Measurements from ENCODE around the gene MTHFS.
"Not testable (repeated sequence)": the region's sequence is repeated elsewhere in the genome, so short reads cannot be mapped to it uniquely, and the experiment has no call there.

Gene MTHFS

DNA sequence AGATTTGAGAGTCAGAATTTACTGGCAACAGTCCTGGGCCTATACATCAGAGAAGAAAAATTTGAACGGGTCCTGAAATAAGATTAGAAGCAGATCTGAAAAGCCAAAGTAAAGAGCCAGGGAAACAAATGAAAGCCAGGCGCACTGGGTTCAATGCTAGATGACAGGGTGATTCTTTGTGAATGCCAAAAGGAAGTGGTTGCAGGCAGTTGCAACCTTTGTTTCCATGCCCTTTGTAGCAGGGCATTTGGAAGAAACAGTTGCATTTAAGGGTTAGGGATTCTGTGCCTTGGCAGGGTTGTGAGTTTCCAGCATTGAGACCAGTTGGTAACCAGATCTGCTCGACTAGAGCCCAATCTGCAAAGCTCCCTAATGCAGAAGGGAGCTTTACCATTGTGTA, 36.4 kb upstream of the MTHFS start:
- no peaks in the 10 kb centered on the region for H3K27me3 ChIP-seq (ENCODE audit: insufficient read depth, poor library complexity, severe bottlenecking)
- no peak for TF ChIP-seq GABPA (IDR thresholded peaks at IDR 0.05; ENCODE audit: low read depth)
- no peak for TF ChIP-seq POLR2AphosphoS5 (IDR thresholded peaks at IDR 0.05; ENCODE audit: low read depth)
- no peak for TF ChIP-seq REST (IDR thresholded peaks at IDR 0.05; ENCODE audit: insufficient replicate concordance, low read depth)
- TF ChIP-seq CTCF (IDR thresholded peaks at IDR 0.05; ENCODE audit: insufficient read depth, low read length): no peak
- TF ChIP-seq SPI1 (IDR thresholded peaks at IDR 0.05; ENCODE audit: borderline replicate concordance, low read depth): no peak
- DNase-seq (ENCODE audit: low read depth in 1 of 2, low spot score in 1 of 2): no peak
- no peak overlapping the region for H3K4me3 ChIP-seq (replicated peaks; ENCODE audit: insufficient read depth, low read length)
- peak overlapping the region; percentile 15; the same call in 1 of the 2 replicates for H3K27ac ChIP-seq (replicated peaks)

DNA sequence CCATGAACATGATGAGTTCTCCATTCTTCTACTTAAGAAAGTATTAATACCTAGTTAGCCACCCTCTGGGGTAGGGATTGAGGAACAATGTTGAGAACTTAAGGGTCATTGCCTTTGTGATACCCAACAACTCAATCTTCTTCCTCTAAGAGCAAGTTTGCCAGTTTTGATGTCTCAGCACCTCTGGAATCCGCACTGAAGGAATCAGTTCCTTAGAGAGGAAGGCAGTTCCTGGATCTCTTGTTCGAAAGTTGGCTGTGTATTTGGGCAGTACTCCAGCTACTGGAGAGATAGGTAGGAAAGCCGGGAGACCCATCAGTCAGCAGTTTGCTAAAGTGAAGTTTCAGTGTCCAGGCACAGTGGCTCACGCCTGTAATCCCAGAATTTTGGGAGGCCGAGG, 35.6 kb upstream of the MTHFS start:
- TF ChIP-seq SPI1 (IDR thresholded peaks at IDR 0.05; ENCODE audit: borderline replicate concordance, low read depth): no peak
- no peak for TF ChIP-seq GABPA (IDR thresholded peaks at IDR 0.05; ENCODE audit: low read depth)
- no peak for TF ChIP-seq POLR2AphosphoS5 (IDR thresholded peaks at IDR 0.05; ENCODE audit: low read depth)
- TF ChIP-seq REST (IDR thresholded peaks at IDR 0.05; ENCODE audit: insufficient replicate concordance, low read depth): no peak
- TF ChIP-seq CTCF (IDR thresholded peaks at IDR 0.05; ENCODE audit: insufficient read depth, low read length): no peak
- H3K27me3 ChIP-seq (ENCODE audit: insufficient read depth, poor library complexity, severe bottlenecking): no peaks in the 10 kb centered on the region
- DNase-seq (ENCODE audit: low read depth in 1 of 2, low spot score in 1 of 2): no peak
- H3K4me3 ChIP-seq (replicated peaks; ENCODE audit: insufficient read depth, low read length): no peak overlapping the region
- H3K27ac ChIP-seq (replicated peaks): no peak overlapping the region

DNA sequence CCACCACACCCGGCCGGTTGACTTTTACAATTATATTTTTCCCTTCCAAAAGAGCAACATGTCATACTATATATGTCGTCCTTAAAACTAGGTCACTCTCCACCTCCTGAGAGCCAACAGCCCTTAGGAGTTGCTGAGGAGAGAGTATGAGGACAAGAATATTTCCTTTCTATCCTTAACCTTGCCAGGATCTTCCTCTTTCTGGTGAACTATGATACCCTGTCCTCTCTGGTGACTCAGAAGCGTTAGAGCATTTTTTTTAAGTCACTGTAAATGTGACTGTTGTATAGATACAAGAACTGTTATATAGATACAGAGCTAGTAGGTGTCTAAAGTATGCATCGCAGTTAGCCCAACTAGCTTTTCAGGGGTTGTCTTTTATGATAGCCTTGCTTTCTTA, 33.7 kb upstream of the MTHFS start:
- DNase-seq (ENCODE audit: low read depth in 1 of 2, low spot score in 1 of 2): no peak
- no peak overlapping the region for H3K27ac ChIP-seq (replicated peaks)
- no peak for TF ChIP-seq GABPA (IDR thresholded peaks at IDR 0.05; ENCODE audit: low read depth)
- no peak overlapping the region for H3K4me3 ChIP-seq (replicated peaks; ENCODE audit: insufficient read depth, low read length)
- no peaks in the 10 kb centered on the region for H3K27me3 ChIP-seq (ENCODE audit: insufficient read depth, poor library complexity, severe bottlenecking)

DNA sequence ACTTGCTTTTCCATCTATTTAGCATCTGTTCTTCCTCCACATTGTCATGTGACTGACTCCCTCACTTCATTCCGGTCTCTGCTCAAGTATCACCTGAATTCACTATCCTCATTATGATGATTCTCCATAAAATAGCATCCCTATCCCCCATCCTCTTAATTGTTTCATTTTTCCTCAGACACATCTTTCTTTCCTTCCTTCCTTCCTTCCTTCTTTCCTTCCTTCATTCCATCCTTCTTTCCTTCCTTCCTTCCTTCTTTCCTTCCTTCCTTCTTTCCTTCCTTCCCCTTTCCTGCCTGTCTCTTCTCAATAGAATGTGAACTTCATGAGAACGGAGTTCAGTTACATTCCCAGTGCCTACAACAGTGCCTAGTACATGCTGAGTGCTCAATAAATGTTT, 32.6 kb upstream of the MTHFS start:
- no peak for TF ChIP-seq SPI1 (IDR thresholded peaks at IDR 0.05; ENCODE audit: borderline replicate concordance, low read depth)
- no peak for TF ChIP-seq CTCF (IDR thresholded peaks at IDR 0.05; ENCODE audit: insufficient read depth, low read length)
- TF ChIP-seq REST (IDR thresholded peaks at IDR 0.05; ENCODE audit: insufficient replicate concordance, low read depth): no peak
- no peak for TF ChIP-seq GABPA (IDR thresholded peaks at IDR 0.05; ENCODE audit: low read depth)
- no peak for TF ChIP-seq POLR2AphosphoS5 (IDR thresholded peaks at IDR 0.05; ENCODE audit: low read depth)
- no peak overlapping the region for H3K4me3 ChIP-seq (replicated peaks; ENCODE audit: insufficient read depth, low read length)
- no peaks in the 10 kb centered on the region for H3K27me3 ChIP-seq (ENCODE audit: insufficient read depth, poor library complexity, severe bottlenecking)
- DNase-seq (ENCODE audit: low read depth in 1 of 2, low spot score in 1 of 2): no peak
- no peak overlapping the region for H3K27ac ChIP-seq (replicated peaks)

- DNase-seq (ENCODE audit: low read depth in 1 of 2, low spot score in 1 of 2); H3K4me3 ChIP-seq (replicated peaks; ENCODE audit: insufficient read depth, low read length); H3K27ac ChIP-seq (replicated peaks); H3K27me3 ChIP-seq (ENCODE audit: insufficient read depth, poor library complexity, severe bottlenecking): not testable (repeated sequence)
Measured at GRCh38 chr15:79926116-79926515, 29.3 kb upstream of the MTHFS start.
